GM21360 (cell line): ENCODE measurements around the gene NCOA1.

Source experiments
- ATAC-seq: cut with Tn5 transposase; IDR thresholded peaks from one replicate; pipeline ENCODE4 v1.9.1; 2021; ENCODE audit warnings: mild to moderate bottlenecking, moderate library complexity; ENCODE audit not compliant: unreplicated experiment

Gene NCOA1

GRCh38 chr2:24621779-24622538 lies 130.9 kb downstream of the NCOA1 start:
- no peak for ATAC-seq

GRCh38 chr2:24623535-24623934 lies 132.5 kb downstream of the NCOA1 start:
- ATAC-seq = no peak

- no peak for ATAC-seq
These were observed 134.7 kb downstream of the NCOA1 start for GRCh38 chr2:24625728-24626127.

- ATAC-seq = no peak
These were observed 135.1 kb downstream of the NCOA1 start for GRCh38 chr2:24626131-24626530.

- ATAC-seq = no peak
These were observed 137.7 kb downstream of the NCOA1 start for GRCh38 chr2:24628746-24629145.

GRCh38 chr2:24632172-24632571 lies 141.1 kb downstream of the NCOA1 start:
- ATAC-seq = no peak

- ATAC-seq = no peak
These were observed 144.1 kb downstream of the NCOA1 start for GRCh38 chr2:24635181-24635580.

- ATAC-seq = no peak
These were observed 147.5 kb downstream of the NCOA1 start for GRCh38 chr2:24638568-24638967.

- ATAC-seq = no peak
These were observed 151.3 kb downstream of the NCOA1 start for GRCh38 chr2:24642351-24642750.

GRCh38 chr2:24643051-24643450 lies 152.0 kb downstream of the NCOA1 start:
- no peak for ATAC-seq

- no peak for ATAC-seq
These were observed 153.0 kb downstream of the NCOA1 start for GRCh38 chr2:24644032-24644431.

GRCh38 chr2:24650997-24651642 lies 160.1 kb downstream of the NCOA1 start:
- ATAC-seq = no peak

- ATAC-seq = no peak
These were observed 160.6 kb downstream of the NCOA1 start for GRCh38 chr2:24651643-24652003.

GRCh38 chr2:24652265-24653182 lies 161.5 kb downstream of the NCOA1 start:
- ATAC-seq = no peak

- ATAC-seq = no peak
These were observed 166.8 kb downstream of the NCOA1 start for GRCh38 chr2:24657818-24658217.

- no peak for ATAC-seq
These were observed 167.6 kb downstream of the NCOA1 start for GRCh38 chr2:24658531-24659202.

GRCh38 chr2:24659862-24660261 lies 168.8 kb downstream of the NCOA1 start:
- ATAC-seq = no peak

GRCh38 chr2:24667542-24667941 lies 176.5 kb downstream of the NCOA1 start:
- no peak for ATAC-seq

GRCh38 chr2:24671230-24671629 lies 180.2 kb downstream of the NCOA1 start:
- no peak for ATAC-seq

GRCh38 chr2:24672589-24672988 lies 181.5 kb downstream of the NCOA1 start:
- no peak for ATAC-seq

GRCh38 chr2:24675338-24675737 lies 184.3 kb downstream of the NCOA1 start:
- no peak for ATAC-seq
